Uterus (tissue), 4 donors: ENCODE data around the gene EXOC3. TPM values are rescaled to one million over a fixed set of nuclear protein-coding genes. Genes with fewer than 3 reads are reported as not detected.

Experiments used
- DNase-seq, 2 donors: peaks; one replicate each; pipeline ENCODE4 v3.0.0-alpha.2; 2019 to 2020
- H3K27ac ChIP-seq, 2 donors: fragments of 200-600 bp; sonication (generic); 1 replicate in 1 of 2; 2 replicates in 1 of 2; pipeline ENCODE4 v1.5.1; 2016 to 2018
- H3K27me3 ChIP-seq, 2 donors: fragments of 200-600 bp; sonication (generic); one replicate each; pipeline ENCODE4 v1.5.1; 2018 to 2019; ENCODE audit warnings: control low read depth in 1 of 2
- H3K36me3 ChIP-seq, 2 donors: fragments of 200-600 bp; sonication (generic); one replicate each; pipeline ENCODE4 v1.5.1; 2019; ENCODE audit warnings: control low read depth in 1 of 2
- H3K4me1 ChIP-seq, 2 donors: fragments of 200-600 bp; sonication (generic); one replicate each; pipeline ENCODE4 v1.5.1; 2018 to 2019; ENCODE audit warnings: control low read depth in 1 of 2
- H3K4me3 ChIP-seq, 2 donors: fragments of 200-600 bp; sonication (generic); 1 replicate in 1 of 2; 2 replicates in 1 of 2; pipeline ENCODE4 v1.5.1; 2018 to 2019; ENCODE audit warnings: mild to moderate bottlenecking in 1 of 2
- H3K9me3 ChIP-seq, 2 donors: fragments of 200-600 bp; sonication (generic); one replicate each; pipeline ENCODE4 v1.5.1; 2019; ENCODE audit warnings: control low read depth in 1 of 2
- CTCF ChIP-seq, 4 experiments: fragments of 200-600 bp in 2 of 4; fragments of 450-650 bp in 2 of 4; sonication (generic) in 2 of 4; IDR thresholded peaks; one replicate each; pipeline ENCODE4 v1.5.1; 2016 to 2019; ENCODE audit warnings: antibody characterized with exemption in 4 of 4, mild to moderate bottlenecking in 2 of 4, moderate library complexity in 1 of 4
- POLR2A ChIP-seq, 2 donors: fragments of 450-650 bp; IDR thresholded peaks; one replicate each; pipeline ENCODE4 v1.6.1; 2016; ENCODE audit warnings: antibody characterized with exemption in 2 of 2, mild to moderate bottlenecking in 1 of 2, moderate library complexity in 1 of 2
- intact Hi-C: fragments of 100-400 bp; cut with DNase I; formaldehyde crosslinking; loops from one replicate; pipeline ENCODE4 v1.15.1; 2023; ENCODE audit warnings: low total_unique reads
- total RNA-seq, 4 donors: library from RNA; depleted of rRNA in 3 of 4; stranded (reverse); fragments of >200 nt in 3 of 4; gene quantifications; one replicate each; pipeline versions ENCODE4 v1.1.0 to v1.2.4, GENCODE V29; 2014 to 2023
- donor health status: DM: yes; HTN: yes; CAD: no.

Gene EXOC3
- 10 to 100 TPM; 30.6 to 64.4 (median 50.2) TPM for total RNA-seq

GRCh38 chr5:442335-443238 lies at the start of gene EXOC3:
TSS of gene EXOC3 (plus strand) at chr5:443176. CDS start at chr5:446206, 3,030 bp downstream.
- H3K4me1 ChIP-seq = peaks cover 0 to 18% of the 10 kb centered on the region in 2 donors
- intact Hi-C loops = no loop called here
- DNase-seq = peak; percentile 49 to 72
- no peaks in the 10 kb centered on the region for H3K27me3 ChIP-seq
- H3K9me3 ChIP-seq = no peaks in the 10 kb centered on the region
- peak within 1 kb of the TSS; percentile 93 to 96 for H3K4me3 ChIP-seq
- H3K27ac ChIP-seq = peak within 1 kb of the TSS; percentile 83
- TF ChIP-seq CTCF (IDR thresholded peaks at IDR 0.05) = no peak
- TF ChIP-seq POLR2A (IDR thresholded peaks at IDR 0.05) = peak in 1 of 2 donors; percentile 22
- H3K36me3 ChIP-seq = no peaks in the 10 kb centered on the region

GRCh38 chr5:393846-394275 lies 49.1 kb upstream of the EXOC3 start:
- no peaks in the 10 kb centered on the region for H3K27me3 ChIP-seq
- no peaks in the 10 kb centered on the region for H3K36me3 ChIP-seq
- intact Hi-C loops = no loop called here
- H3K4me1 ChIP-seq = no peaks in the 10 kb centered on the region
- no peak for TF ChIP-seq CTCF (IDR thresholded peaks at IDR 0.05)
- TF ChIP-seq POLR2A (IDR thresholded peaks at IDR 0.05) = no peak
- no peaks in the 10 kb centered on the region for H3K9me3 ChIP-seq
- no peak overlapping the region for H3K4me3 ChIP-seq
- DNase-seq = no peak
- no peak overlapping the region for H3K27ac ChIP-seq

- no peak for TF ChIP-seq CTCF (IDR thresholded peaks at IDR 0.05)
- TF ChIP-seq POLR2A (IDR thresholded peaks at IDR 0.05) = no peak
- intact Hi-C loops = no loop called here
- no peaks in the 10 kb centered on the region for H3K9me3 ChIP-seq
- H3K36me3 ChIP-seq = no peaks in the 10 kb centered on the region
- H3K4me1 ChIP-seq = no peaks in the 10 kb centered on the region
- H3K27ac ChIP-seq = no peak overlapping the region
- no peak overlapping the region for H3K4me3 ChIP-seq
- no peaks in the 10 kb centered on the region for H3K27me3 ChIP-seq
- DNase-seq = no peak
These were observed 48.3 kb upstream of the EXOC3 start for GRCh38 chr5:394671-395155.

GRCh38 chr5:395156-395920 lies 47.6 kb upstream of the EXOC3 start:
- no peak for TF ChIP-seq CTCF (IDR thresholded peaks at IDR 0.05)
- TF ChIP-seq POLR2A (IDR thresholded peaks at IDR 0.05) = no peak
- intact Hi-C loops = no loop called here
- no peak overlapping the region for H3K4me3 ChIP-seq
- DNase-seq = no peak
- no peaks in the 10 kb centered on the region for H3K9me3 ChIP-seq
- no peaks in the 10 kb centered on the region for H3K4me1 ChIP-seq
- H3K27ac ChIP-seq = no peak overlapping the region
- no peaks in the 10 kb centered on the region for H3K27me3 ChIP-seq
- no peaks in the 10 kb centered on the region for H3K36me3 ChIP-seq
